H1 (cell line): ENCODE measurements around the gene IL7R. TPM values are rescaled to one million over a fixed set of nuclear protein-coding genes. Genes with fewer than 3 reads are reported as not detected.

ENCODE experiments used
- CTCF ChIA-PET: fragments of 300-600 bp; sonication (Branson Sonifier 250); formaldehyde crosslinking; loops from one replicate; lab custom pipeline; 2021; ENCODE audit not compliant: partially characterized antibody; lab: Charles Lee
- POLR2A ChIA-PET: fragments of 300-600 bp; sonication (Branson Sonifier 250); formaldehyde crosslinking; loops from one replicate; lab custom pipeline; 2021; ENCODE audit warnings: inconsistent platforms; ENCODE audit not compliant: partially characterized antibody; lab: Charles Lee
- DNase-seq, 2 experiments: peaks; one replicate each; pipeline versions ENCODE4 v3.0.0 to v3.0.0-alpha.2; 2010 to 2022; ENCODE audit warnings: low spot score in 2 of 2, low read depth in 1 of 2, mixed read lengths in 1 of 2
- FAIRE-seq: peaks from 2 replicates; lab custom pipeline; 2011; peaks lifted over from hg19 to GRCh38; lab: Jason Lieb, UNC
- H2AFZ ChIP-seq: 2 replicates; pipeline ENCODE4 v1.8.1; 2012; ENCODE audit warnings: low read length, inconsistent platforms
- H2AK5ac ChIP-seq: 2 replicates; pipeline ENCODE4 v1.6.1; 2013; ENCODE audit warnings: low read depth, low read length
- H2BK120ac ChIP-seq: replicated peaks from 2 replicates; pipeline ENCODE3; 2013; ENCODE audit warnings: low read depth, low read length, inconsistent platforms
- H2BK12ac ChIP-seq: 2 replicates; pipeline ENCODE4 v1.6.1; 2013; ENCODE audit warnings: low read depth, low read length
- H2BK15ac ChIP-seq: 2 replicates; pipeline ENCODE4 v1.6.1; 2013; ENCODE audit warnings: low read length
- H2BK20ac ChIP-seq: 2 replicates; pipeline ENCODE4 v1.6.1; 2013; ENCODE audit warnings: low read length
- H2BK5ac ChIP-seq: 2 replicates; pipeline ENCODE4 v1.6.1; 2013; ENCODE audit warnings: low read depth, low read length
- H3K14ac ChIP-seq: 2 replicates; pipeline ENCODE4 v1.6.1; 2013; ENCODE audit warnings: inconsistent platforms; ENCODE audit not compliant: insufficient read length
- H3K18ac ChIP-seq: 2 replicates; pipeline ENCODE4 v1.6.1; 2013; ENCODE audit warnings: low read length; ENCODE audit errors: extremely low read depth
- H3K23ac ChIP-seq: 2 replicates; pipeline ENCODE4 v1.6.1; 2013; ENCODE audit warnings: inconsistent platforms; ENCODE audit not compliant: insufficient read length
- H3K23me2 ChIP-seq: 2 replicates; pipeline ENCODE4 v1.6.1; 2013; ENCODE audit warnings: low read depth, low read length
- H3K27ac ChIP-seq: 2 replicates; pipeline ENCODE4 v1.6.1; 2011; ENCODE audit warnings: low read depth, low read length, inconsistent platforms
- H3K27me3 ChIP-seq, 4 experiments: replicated peaks in 1 of 4; 1 replicate in 1 of 4; 2 replicates in 3 of 4; pipeline versions ENCODE4 v1.6.1 to v1.8.1; 2011 to 2013; ENCODE audit warnings: low read length in 3 of 4, mild to moderate bottlenecking in 3 of 4, inconsistent platforms in 2 of 4, mixed read lengths in 2 of 4, moderate library complexity in 1 of 4; ENCODE audit not compliant: control insufficient read depth in 3 of 4, insufficient read depth in 3 of 4; ENCODE audit errors: extremely low read depth in 1 of 4
- H3K36me3 ChIP-seq, 4 experiments: 2 replicates each; pipeline versions ENCODE4 v1.6.1 to v1.8.1; 2011 to 2013; ENCODE audit warnings: mild to moderate bottlenecking in 4 of 4, low read length in 3 of 4, moderate library complexity in 2 of 4, control low read depth in 1 of 4, inconsistent platforms in 1 of 4; ENCODE audit not compliant: insufficient read depth in 4 of 4, control insufficient read depth in 2 of 4
- H3K4ac ChIP-seq: replicated peaks from 2 replicates; pipeline ENCODE3; 2013; ENCODE audit warnings: low read length, low read depth, mixed read lengths, inconsistent platforms; ENCODE audit not compliant: insufficient read length
- H3K4me1 ChIP-seq, 4 experiments: replicated peaks in 1 of 4; 1 replicate in 1 of 4; 2 replicates in 3 of 4; pipeline versions ENCODE4 v1.6.1 to v1.8.1; 2011 to 2013; ENCODE audit warnings: low read length in 3 of 4, inconsistent platforms in 2 of 4, mixed read lengths in 1 of 4; ENCODE audit not compliant: insufficient read depth in 4 of 4, control insufficient read depth in 3 of 4
- H3K4me2 ChIP-seq, 2 experiments: 2 replicates each; pipeline versions ENCODE4 v1.6.1 to v1.8.1; 2011 to 2013; ENCODE audit warnings: low read depth in 2 of 2, low read length in 2 of 2, control low read depth in 1 of 2, inconsistent platforms in 1 of 2, mild to moderate bottlenecking in 1 of 2; ENCODE audit not compliant: insufficient read depth in 1 of 2
- H3K4me3 ChIP-seq, 4 experiments: fragments of 200-600, 300-600 bp in 1 of 4; sonication (generic), shearing (Covaris generic), sonication (Bioruptor Twin) in 1 of 4; 2 replicates each; pipeline versions ENCODE4 v1.5.1 to v1.8.1; 2011 to 2016; ENCODE audit warnings: low read length in 4 of 4, low read depth in 3 of 4, control low read depth in 2 of 4, inconsistent platforms in 2 of 4, mild to moderate bottlenecking in 2 of 4, mixed read lengths in 1 of 4, moderate library complexity in 1 of 4; ENCODE audit not compliant: insufficient read depth in 2 of 4; ENCODE audit errors: extremely low read depth in 1 of 4
- H3K56ac ChIP-seq: replicated peaks from 2 replicates; pipeline ENCODE3; 2013; ENCODE audit warnings: low read depth, mild to moderate bottlenecking, mixed read lengths, low read length, inconsistent platforms; ENCODE audit not compliant: insufficient read length
- H3K79me1 ChIP-seq: 2 replicates; pipeline ENCODE4 v1.6.1; 2013; ENCODE audit warnings: low read depth, low read length, control low read depth
- H3K79me2 ChIP-seq, 2 experiments: 2 replicates each; pipeline versions ENCODE4 v1.6.1 to v1.8.1; 2012 to 2013; ENCODE audit warnings: low read length in 2 of 2, mild to moderate bottlenecking in 2 of 2, inconsistent platforms in 1 of 2; ENCODE audit not compliant: insufficient read depth in 2 of 2, control insufficient read depth in 1 of 2
- H3K9ac ChIP-seq, 4 experiments: replicated peaks in 1 of 4; 1 replicate in 1 of 4; 2 replicates in 3 of 4; pipeline versions ENCODE4 v1.6.1 to v1.8.1; 2011 to 2013; ENCODE audit warnings: low read depth in 3 of 4, low read length in 3 of 4, control low read depth in 2 of 4, mild to moderate bottlenecking in 2 of 4, moderate library complexity in 2 of 4, inconsistent platforms in 1 of 4; ENCODE audit errors: extremely low read depth in 1 of 4
- H3K9me3 ChIP-seq, 2 experiments: 2 replicates each; pipeline versions ENCODE4 v1.6.1 to v1.8.1; 2012 to 2013; ENCODE audit warnings: mild to moderate bottlenecking in 2 of 2, moderate library complexity in 2 of 2, control low read depth in 1 of 2, inconsistent platforms in 1 of 2, low read depth in 1 of 2, low read length in 1 of 2, mixed read lengths in 1 of 2; ENCODE audit not compliant: insufficient read depth in 2 of 2
- H4K20me1 ChIP-seq, 2 experiments: replicated peaks in 1 of 2; 2 replicates each; pipeline versions ENCODE3 to v1.8.1; 2011 to 2013; ENCODE audit warnings: inconsistent platforms in 2 of 2, low read length in 2 of 2, mild to moderate bottlenecking in 1 of 2; ENCODE audit not compliant: insufficient read depth in 2 of 2, control insufficient read depth in 1 of 2
- H4K5ac ChIP-seq: 2 replicates; pipeline ENCODE4 v1.6.1; 2013; ENCODE audit warnings: low read length, low read depth, mixed read lengths, inconsistent platforms; ENCODE audit not compliant: insufficient read length
- H4K8ac ChIP-seq: 2 replicates; pipeline ENCODE4 v1.8.0; 2013; ENCODE audit warnings: mild to moderate bottlenecking, moderate library complexity, low read length, inconsistent platforms; ENCODE audit not compliant: insufficient read depth; ENCODE audit errors: extremely low read depth
- H4K91ac ChIP-seq: replicated peaks from 2 replicates; pipeline ENCODE3; 2013; ENCODE audit warnings: low read length, mixed read lengths, inconsistent platforms; ENCODE audit not compliant: insufficient read length
- ATF2 ChIP-seq: IDR thresholded peaks from 2 replicates; pipeline ENCODE4 v1.6.1; 2012; ENCODE audit warnings: low read length, inconsistent platforms
- ATF3 ChIP-seq: IDR thresholded peaks from 2 replicates; pipeline ENCODE4 v1.6.1; 2011; ENCODE audit warnings: low read depth, mild to moderate bottlenecking, low read length; ENCODE audit not compliant: insufficient read depth
- BACH1 ChIP-seq: IDR thresholded peaks from 2 replicates; pipeline ENCODE4 v1.6.1; 2012; ENCODE audit warnings: low read length, improper control_type of control experiment
- CBX5 ChIP-seq: fragments of 300-800, 300-1000 bp; sonication (generic); IDR thresholded peaks from 2 replicates; pipeline ENCODE4 v1.7.1; 2016; ENCODE audit warnings: antibody characterized with exemption, low read length, low read depth
- CBX8 ChIP-seq: fragments of 300-800, 300-1000 bp; sonication (generic); IDR thresholded peaks from 2 replicates; pipeline ENCODE4 v1.7.1; 2016; ENCODE audit warnings: low read depth, low read length, borderline replicate concordance
- EP300 ChIP-seq, 2 experiments: IDR thresholded peaks; 1 replicate in 1 of 2; 2 replicates in 1 of 2; pipeline ENCODE4 v1.6.1; 2011 to 2012; ENCODE audit warnings: low read depth in 2 of 2, low read length in 2 of 2, mild to moderate bottlenecking in 2 of 2, borderline replicate concordance in 1 of 2, inconsistent platforms in 1 of 2, moderate library complexity in 1 of 2
- KDM5A ChIP-seq: fragments of 200-600 bp; IDR thresholded peaks from 2 replicates; pipeline ENCODE4 v1.7.1; 2012; ENCODE audit warnings: mild to moderate bottlenecking, low read length, inconsistent platforms, mixed read lengths
- RFX5 ChIP-seq: IDR thresholded peaks from 2 replicates; pipeline ENCODE4 v1.6.1; 2011; ENCODE audit warnings: low read depth, low read length, improper control_type of control experiment, borderline replicate concordance
- WGBS, 2 experiments: shearing (Covaris generic) in 1 of 2; methylation state at CpG; one replicate each; pipeline versions ENCODE4 v1.1.6 to v1.1.7; 2013 to 2015; ENCODE audit warnings: low lambda C conversion rate in 2 of 2, mixed read lengths in 2 of 2, inconsistent platforms in 1 of 2, low coverage in 1 of 2, missing lambda C conversion rate in 1 of 2; ENCODE audit not compliant: insufficient replicate concordance in 2 of 2, insufficient coverage in 1 of 2, insufficient read length in 1 of 2; ENCODE audit errors: extremely low coverage in 1 of 2, missing lambda C conversion rate in 1 of 2; 5-methylcytosine and 5-hydroxymethylcytosine counted together
- polyA plus RNA-seq, 7 experiments: library from polyadenylated mRNA; depleted of rRNA in 3 of 7; stranded (reverse) in 5 of 7; unstranded in 2 of 7; fragments of >200 nt in 5 of 7; fragments of 200-250 nt in 2 of 7; gene quantifications; 1 replicate in 5 of 7; 2 replicates in 1 of 7; 4 replicates in 1 of 7; pipeline versions ENCODE4 v1.2.1 to v1.2.3, GENCODE V29; 2011 to 2013; ENCODE audit warnings: missing spikeins in 2 of 7, mixed read lengths in 2 of 7
- total RNA-seq: library from RNA; stranded (reverse); fragmentation: NEBNext Ultra II Directional; extraction: Animal tissue kit (Norgen Biotek cat#: 25700); gene quantifications from 2 replicates; pipeline ENCODE4 v1.2.1, GENCODE V29; 2021

Gene IL7R
- total and polyA plus RNA-seq, 2 of the 8 experiments (the other 6 are each of a cell fraction or from before 2014, with no cell fraction given) = not detected

- FAIRE-seq = no peak
- no peak overlapping the region for H3K14ac ChIP-seq
Measured at GRCh38 chr5:35830587-35830986, 26.1 kb upstream of the IL7R start.

More at GRCh38 chr5:35830587-35830986, 26.1 kb upstream of the IL7R start:
- CTCF ChIA-PET = interaction anchor here (1.8 kb wide), 1 partner anchor 96 kb away, joined by 4 read pairs; no protein-coding TSS in a partner anchor
- Histone ChIP-seq H4K20me1 (no peaks in the 10 kb centered on the region), H2BK5ac (no peak overlapping the region)
- no peak for TF ChIP-seq ATF2
- no peak for TF ChIP-seq CBX8
- no peak for TF ChIP-seq ATF3
- TF ChIP-seq CBX5 = no peak
- no peak for TF ChIP-seq BACH1
- TF ChIP-seq RFX5 = no peak
- no peak for TF ChIP-seq EP300 (IDR thresholded peaks at IDR 0.05; ENCODE audit: borderline replicate concordance in 1 of 2, low read depth in 2 of 2, low read length in 2 of 2)
- no peak for TF ChIP-seq KDM5A
- TF ChIP-seq, all 59 proteins: peak for 0
- no peak overlapping the region for H3K18ac ChIP-seq
- no peaks in the 10 kb centered on the region for H3K36me3 ChIP-seq
- H3K56ac ChIP-seq = no peak overlapping the region
- no peak overlapping the region for H2AK5ac ChIP-seq
- 86% methylated on average over 4 of the region's 4 CpGs; no CpG with 5 or more reads in 1 of the 2 experiments for WGBS, 2 experiments
- H3K4me1 ChIP-seq = no peaks in the 10 kb centered on the region
- H3K23ac ChIP-seq = no peak overlapping the region
- no peak overlapping the region for H2BK12ac ChIP-seq
- H3K79me1 ChIP-seq = no peaks in the 10 kb centered on the region
- no peak overlapping the region for H3K4me2 ChIP-seq
- no peaks in the 10 kb centered on the region for H3K23me2 ChIP-seq
- POLR2A ChIA-PET = no interaction called here
- no peaks in the 10 kb centered on the region for H3K27me3 ChIP-seq
- H4K8ac ChIP-seq = no peak overlapping the region
- H2BK120ac ChIP-seq = no peak overlapping the region
- no peak overlapping the region for H3K4ac ChIP-seq
- no peaks in the 10 kb centered on the region for H3K9me3 ChIP-seq
- H3K4me3 ChIP-seq = no peak overlapping the region
- H2BK15ac ChIP-seq = no peak overlapping the region
- DNase-seq = no peak
- no peak overlapping the region for H2AFZ ChIP-seq
- no peak overlapping the region for H4K5ac ChIP-seq
- H3K9ac ChIP-seq = no peak overlapping the region
- H2BK20ac ChIP-seq = no peak overlapping the region
- no peak overlapping the region for H4K91ac ChIP-seq
- H3K27ac ChIP-seq = no peak overlapping the region
- no peaks in the 10 kb centered on the region for H3K79me2 ChIP-seq
